Brain microvascular endothelial cell (primary cell): Measurements from ENCODE around the gene TMEM198.
A peak's percentile ranks its signal among the peaks of the same experiment; 100 is the strongest.

Experiments
- DNase-seq: peaks from one replicate; pipeline ENCODE4 v3.0.0-alpha.2; 2020
- H3K27ac ChIP-seq: fragments of 250-450 bp; sonication (Bioruptor Pico); 2 replicates; pipeline ENCODE4 v1.5.1; 2020; ENCODE audit warnings: mild to moderate bottlenecking, moderate library complexity
- H3K27me3 ChIP-seq: fragments of 250-450 bp; sonication (Bioruptor Pico); replicated peaks from 2 replicates; pipeline ENCODE4 v1.5.1; 2020; ENCODE audit warnings: mild to moderate bottlenecking
- H3K36me3 ChIP-seq: fragments of 250-450 bp; sonication (Bioruptor Pico); replicated peaks from 2 replicates; pipeline ENCODE4 v1.5.1; 2020; ENCODE audit warnings: mild to moderate bottlenecking
- H3K4me3 ChIP-seq: 2 replicates; pipeline ENCODE4 v1.5.1; 2011; ENCODE audit warnings: low read depth, mild to moderate bottlenecking, control low read depth, low read length, moderate library complexity
- in situ Hi-C: cut with HindIII; loops from 2 replicates; pipeline ENCODE4 v1.10.0; 2017; ENCODE audit warnings: low sequenced_read_pairs, low pct_ligation_motif_present
- TF ChIP-seq, protein P1 (sequence below): IDR thresholded peaks from 2 replicates; pipeline ENCODE4 v1.5.1; 2011; ENCODE audit warnings: low read depth, mild to moderate bottlenecking, moderate library complexity, low read length, control low read depth, inconsistent platforms; ENCODE audit errors: missing control alignments

TMEM198 gene

DNA sequence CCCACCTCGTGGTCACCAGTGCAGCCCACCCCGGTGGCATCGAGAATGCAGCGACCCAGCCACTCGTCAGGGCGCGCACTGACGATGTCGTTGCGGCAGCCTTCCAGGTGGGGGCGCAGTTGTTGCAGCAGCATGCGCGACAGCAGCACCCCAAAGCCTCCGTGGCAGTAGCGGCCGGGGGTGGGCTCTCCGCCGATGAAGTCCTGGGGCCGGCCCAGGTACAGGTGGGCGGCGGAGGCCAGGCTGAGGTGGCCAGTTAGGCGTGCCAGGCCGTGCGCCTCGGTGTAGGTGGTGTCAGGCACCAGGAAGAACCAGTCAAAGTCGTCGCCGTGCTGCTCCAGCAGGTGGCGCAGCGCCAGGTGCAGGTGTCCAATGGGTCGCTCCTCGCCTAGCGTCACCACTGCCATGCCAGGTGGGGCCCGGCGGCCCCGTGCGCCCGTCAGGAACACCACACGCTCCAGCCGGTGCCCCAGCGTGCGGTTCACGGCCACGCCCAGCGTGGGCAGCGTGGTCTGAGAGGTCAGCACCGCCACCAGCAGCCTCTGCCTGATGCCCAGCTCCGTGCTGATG lies 2.1 kb upstream of the TMEM198 start:
- H3K27me3 ChIP-seq, result no peaks in the 10 kb centered on the region
- TF ChIP-seq, protein P1, sequence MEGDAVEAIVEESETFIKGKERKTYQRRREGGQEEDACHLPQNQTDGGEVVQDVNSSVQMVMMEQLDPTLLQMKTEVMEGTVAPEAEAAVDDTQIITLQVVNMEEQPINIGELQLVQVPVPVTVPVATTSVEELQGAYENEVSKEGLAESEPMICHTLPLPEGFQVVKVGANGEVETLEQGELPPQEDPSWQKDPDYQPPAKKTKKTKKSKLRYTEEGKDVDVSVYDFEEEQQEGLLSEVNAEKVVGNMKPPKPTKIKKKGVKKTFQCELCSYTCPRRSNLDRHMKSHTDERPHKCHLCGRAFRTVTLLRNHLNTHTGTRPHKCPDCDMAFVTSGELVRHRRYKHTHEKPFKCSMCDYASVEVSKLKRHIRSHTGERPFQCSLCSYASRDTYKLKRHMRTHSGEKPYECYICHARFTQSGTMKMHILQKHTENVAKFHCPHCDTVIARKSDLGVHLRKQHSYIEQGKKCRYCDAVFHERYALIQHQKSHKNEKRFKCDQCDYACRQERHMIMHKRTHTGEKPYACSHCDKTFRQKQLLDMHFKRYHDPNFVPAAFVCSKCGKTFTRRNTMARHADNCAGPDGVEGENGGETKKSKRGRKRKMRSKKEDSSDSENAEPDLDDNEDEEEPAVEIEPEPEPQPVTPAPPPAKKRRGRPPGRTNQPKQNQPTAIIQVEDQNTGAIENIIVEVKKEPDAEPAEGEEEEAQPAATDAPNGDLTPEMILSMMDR, result peak; percentile 92
- peak overlapping the region; percentile 70 for H3K4me3 ChIP-seq
- DNase-seq, result peak; percentile 49
- H3K27ac ChIP-seq, result no peak overlapping the region
- in situ Hi-C loops, result no loop called here
- peaks cover 26% of the 10 kb centered on the region for H3K36me3 ChIP-seq

DNA sequence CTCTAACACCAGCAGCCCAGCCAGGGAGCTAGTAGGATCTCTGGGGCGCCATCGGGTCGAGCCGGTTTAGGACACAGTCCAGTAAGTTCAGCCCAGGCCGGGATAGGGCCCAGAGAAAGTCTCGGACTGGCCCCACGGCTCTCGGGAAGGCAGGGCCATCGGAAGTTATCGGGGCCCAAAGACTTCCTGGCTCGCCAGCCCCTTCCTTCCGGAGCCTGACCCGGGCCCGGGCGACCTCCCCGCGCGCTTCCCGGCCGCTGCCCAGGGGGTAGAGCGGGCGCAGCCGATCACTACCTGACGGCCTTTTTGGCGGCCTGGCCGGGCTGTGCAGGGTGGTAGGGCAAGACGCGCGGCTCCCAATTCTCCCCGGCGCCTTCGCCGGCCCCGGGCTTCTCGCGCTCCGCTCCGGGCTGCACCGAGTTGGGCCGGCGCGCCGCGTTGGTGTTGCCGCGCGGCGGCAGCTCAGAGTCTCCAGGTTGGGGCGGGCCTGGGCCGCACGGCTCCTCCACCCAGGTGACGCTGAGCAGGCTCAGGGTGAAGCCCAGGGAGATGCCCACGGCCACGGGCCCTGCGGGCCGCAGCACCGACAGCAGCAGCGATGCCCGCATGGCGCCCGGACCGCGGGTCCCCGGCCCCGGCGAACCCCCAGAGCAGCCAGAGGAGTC lies 765 bp upstream of the TMEM198 start:
- Histone ChIP-seq H3K27me3 (no peaks in the 10 kb centered on the region), H3K36me3 (peaks cover 26% of the 10 kb centered on the region), H3K27ac (peak overlapping the region; percentile 61), H3K4me3 (peak overlapping the region; percentile 70)
- TF ChIP-seq, protein P1, result no peak
- peak; percentile 15 for DNase-seq
- in situ Hi-C loops, result no loop called here

- Histone ChIP-seq H3K4me3 (no peak overlapping the region), H3K27ac (no peak overlapping the region), H3K27me3 (no peaks in the 10 kb centered on the region), H3K36me3 (peaks cover 19% of the 10 kb centered on the region)
- TF ChIP-seq, protein P1, result no peak
- DNase-seq, result no peak
- in situ Hi-C loops, result no loop called here
These were observed 739 bp downstream of the TMEM198 start for GRCh38 chr2:219544567-219544966.

GRCh38 chr2:219545295-219545942 lies 1.6 kb downstream of the TMEM198 start:
- in situ Hi-C loops, result no loop called here

GRCh38 chr2:219545943-219546352 lies 2.1 kb downstream of the TMEM198 start:
- Histone ChIP-seq H3K27me3 (no peaks in the 10 kb centered on the region), H3K36me3 (peaks cover 5% of the 10 kb centered on the region), H3K4me3 (no peak overlapping the region), H3K27ac (no peak overlapping the region)
- TF ChIP-seq, protein P1, result no peak
- no peak for DNase-seq
- in situ Hi-C loops, result no loop called here

More at GRCh38 chr2:219545295-219545942, 1.6 kb downstream of the TMEM198 start:
- no peak for DNase-seq
- peaks cover 10% of the 10 kb centered on the region for H3K36me3 ChIP-seq
- H3K27ac ChIP-seq, result no peak overlapping the region
- TF ChIP-seq, protein P1, result no peak
- no peak overlapping the region for H3K4me3 ChIP-seq
- H3K27me3 ChIP-seq, result no peaks in the 10 kb centered on the region
